HepG2 (cell line): ENCODE results near the gene NKX2-3. TPM values are rescaled to one million over a fixed set of nuclear protein-coding genes. Genes with fewer than 3 reads are reported as not detected.
A peak's percentile ranks its signal among the peaks of the same experiment; 100 is the strongest.

ENCODE experiments used
- AKAP8 ChIP-seq: sonication (generic); formaldehyde crosslinking; IDR thresholded peaks from 2 replicates; pipeline ENCODE4 v1.5.1; 2020; ENCODE audit warnings: mild to moderate bottlenecking, missing genetic modification reagents
- CERS6 ChIP-seq: sonication (generic); formaldehyde crosslinking; IDR thresholded peaks from 2 replicates; pipeline ENCODE4 v1.5.0; 2020; ENCODE audit warnings: missing genetic modification reagents
- FOSL1 ChIP-seq: sonication (generic); formaldehyde crosslinking; IDR thresholded peaks from 2 replicates; pipeline ENCODE4 v1.9.0; 2021; ENCODE audit warnings: missing genetic modification reagents, borderline replicate concordance
- GATAD1 ChIP-seq: IDR thresholded peaks from 2 replicates; pipeline ENCODE4 v1.6.1; 2016; ENCODE audit warnings: missing genetic modification reagents, missing compliant biosample characterization
- GFI1 ChIP-seq: sonication (generic); formaldehyde crosslinking; IDR thresholded peaks from 2 replicates; pipeline ENCODE4 v1.5.0; 2020; ENCODE audit warnings: missing genetic modification reagents, mild to moderate bottlenecking, borderline replicate concordance
- HNRNPLL ChIP-seq: fragments of 200-400 bp; formaldehyde crosslinking; IDR thresholded peaks from 2 replicates; pipeline ENCODE4 v1.6.1; 2017; ENCODE audit warnings: mild to moderate bottlenecking, low read depth, low read length; ENCODE audit not compliant: poor library complexity, severe bottlenecking
- MAX ChIP-seq: IDR thresholded peaks from 2 replicates; pipeline ENCODE4 v1.6.1; 2012; ENCODE audit warnings: inconsistent platforms
- NFIC ChIP-seq: IDR thresholded peaks from 2 replicates; pipeline ENCODE4 v1.6.1; 2012; ENCODE audit warnings: mild to moderate bottlenecking, low read length, inconsistent platforms
- PCBP1 ChIP-seq: fragments of 200-400 bp; formaldehyde crosslinking; IDR thresholded peaks from 2 replicates; pipeline ENCODE4 v1.6.1; 2017; ENCODE audit warnings: mild to moderate bottlenecking, low read depth, low read length, borderline replicate concordance
- POLR2A ChIP-seq, 2 experiments: IDR thresholded peaks; 2 replicates each; pipeline ENCODE4 v1.6.1; 2011; ENCODE audit warnings: low read depth in 2 of 2, low read length in 2 of 2, mild to moderate bottlenecking in 1 of 2, moderate library complexity in 1 of 2; ENCODE audit not compliant: insufficient read depth in 1 of 2
- PPARG ChIP-seq: conservative IDR thresholded peaks from 2 replicates; pipeline ENCODE4 v1.6.1; 2016; ENCODE audit warnings: missing biosample characterization, missing genetic modification reagents
- REPIN1 ChIP-seq: sonication (generic); formaldehyde crosslinking; IDR thresholded peaks from 2 replicates; pipeline ENCODE4 v1.8.0; 2022; ENCODE audit warnings: missing genetic modification reagents, low read depth, mild to moderate bottlenecking, borderline replicate concordance
- RFX3 ChIP-seq: IDR thresholded peaks from 2 replicates; pipeline ENCODE4 v1.6.1; 2016; ENCODE audit warnings: missing biosample characterization, missing genetic modification reagents
- SMYD3 ChIP-seq: sonication (generic); formaldehyde crosslinking; IDR thresholded peaks from 2 replicates; pipeline ENCODE4 v1.8.1; 2023; ENCODE audit warnings: mild to moderate bottlenecking, missing genetic modification reagents
- SNRNP70 ChIP-seq: fragments of 200-400 bp; formaldehyde crosslinking; IDR thresholded peaks from 2 replicates; pipeline ENCODE4 v1.6.1; 2017; ENCODE audit warnings: mild to moderate bottlenecking, low read depth, low read length, moderate library complexity
- TEAD3 ChIP-seq: optimal IDR thresholded peaks from 2 replicates; pipeline ENCODE3; 2016; ENCODE audit warnings: borderline replicate concordance
- THAP11 ChIP-seq: IDR thresholded peaks from 2 replicates; pipeline ENCODE4 v1.6.1; 2016; ENCODE audit warnings: missing biosample characterization, missing genetic modification reagents
- ZBED4 ChIP-seq: sonication (generic); formaldehyde crosslinking; IDR thresholded peaks from 2 replicates; pipeline ENCODE4 v1.4.0; 2020; ENCODE audit warnings: missing genetic modification reagents, borderline replicate concordance
- ZBTB10 ChIP-seq: sonication (generic); formaldehyde crosslinking; IDR thresholded peaks from 2 replicates; pipeline ENCODE4 v1.4.0; 2020; ENCODE audit warnings: missing genetic modification reagents, borderline replicate concordance
- ZFP36L2 ChIP-seq: sonication (generic); formaldehyde crosslinking; IDR thresholded peaks from 2 replicates; pipeline ENCODE4 v1.4.0; 2020; ENCODE audit warnings: missing genetic modification reagents
- ZNF207 ChIP-seq: fragments of 450-650 bp; IDR thresholded peaks from 2 replicates; pipeline ENCODE4 v1.6.1; 2016; ENCODE audit warnings: antibody characterized with exemption, borderline replicate concordance
- ZNF256 ChIP-seq: sonication (generic); formaldehyde crosslinking; conservative IDR thresholded peaks from 2 replicates; pipeline ENCODE4 v1.4.0; 2020; ENCODE audit warnings: missing genetic modification reagents
- ZNF878 ChIP-seq: sonication (generic); formaldehyde crosslinking; IDR thresholded peaks from 2 replicates; pipeline ENCODE4 v1.8.1; 2023; ENCODE audit warnings: mild to moderate bottlenecking, missing genetic modification reagents, moderate library complexity
- ZSCAN21 ChIP-seq: sonication (generic); formaldehyde crosslinking; IDR thresholded peaks from 2 replicates; pipeline ENCODE4 v1.8.0; 2022; ENCODE audit warnings: mild to moderate bottlenecking, missing genetic modification reagents, moderate library complexity, borderline replicate concordance
- polyA plus RNA-seq, 8 experiments: library from polyadenylated mRNA; depleted of rRNA in 3 of 8; stranded (reverse) in 7 of 8; unstranded in 1 of 8; fragments of >200 nt; fragmentation: Illumina TruSeq in 4 of 8; extraction: Trizol in 4 of 8; gene quantifications; 2 replicates each; pipeline versions ENCODE4 v1.2.1 to v1.2.3, GENCODE V29; 2011 to 2016; ENCODE audit warnings: low read depth in 4 of 8, missing spikeins in 1 of 8, mixed read lengths in 1 of 8; ENCODE audit not compliant: insufficient read depth in 1 of 8
- total RNA-seq, 5 experiments: library from RNA; depleted of rRNA; stranded (reverse); fragments of >200 nt; fragmentation: Illumina TruSeq; extraction: Trizol; gene quantifications; 2 replicates each; pipeline ENCODE4 v1.2.3, GENCODE V29; 2016; ENCODE audit warnings: low read depth in 1 of 5

The NKX2-3 gene
- total and polyA plus RNA-seq, 2 of the 13 experiments (the other 11 are each of a cell fraction or from before 2014, with no cell fraction given): not detected

- TF ChIP-seq ZBED4 (CRISPR knock-in tag) (no peak), ZNF256 (CRISPR knock-in tag) (no peak), GATAD1 (CRISPR knock-in tag) (no peak), REPIN1 (CRISPR knock-in tag) (no peak), TEAD3 (no peak), GFI1 (CRISPR knock-in tag) (no peak), SMYD3 (CRISPR knock-in tag) (no peak), ZFP36L2 (CRISPR knock-in tag) (no peak), RFX3 (CRISPR knock-in tag) (no peak), NFIC (no peak), PCBP1 (no peak), THAP11 (no peak), PPARG (CRISPR knock-in tag) (no peak), SNRNP70 (no peak), AKAP8 (CRISPR knock-in tag) (no peak), ZNF878 (CRISPR knock-in tag) (no peak), CERS6 (CRISPR knock-in tag) (no peak), HNRNPLL (peak; percentile 51), ZBTB10 (CRISPR knock-in tag) (0 out of 2 replicates have a peak, but pooled peaks have one; percentile 52), ZNF207 (no peak), FOSL1 (CRISPR knock-in tag) (no peak), POLR2A (IDR thresholded peaks at IDR 0.05; ENCODE audit: insufficient read depth in 1 of 2, low read depth in 2 of 2, low read length in 2 of 2) (no peak), ZSCAN21 (CRISPR knock-in tag) (no peak), MAX (no peak)
Measured at GRCh38 chr10:99536338-99537085, 3.8 kb downstream of the NKX2-3 start (continued).
